ENCODE results near the gene DBF4.
"Not testable (repeated sequence)": the region's sequence is repeated elsewhere in the genome, so short reads cannot be mapped to it uniquely, and the experiment has no call there.

DBF4 gene

GRCh38 chr7:87882151-87882937, 6.1 kb downstream of the DBF4 start:
- no peak for DNase-seq

GRCh38 chr7:87885018-87885417, 8.7 kb downstream of the DBF4 start:
- no peak for DNase-seq

GRCh38 chr7:87886875-87887274, 10.6 kb downstream of the DBF4 start:
- no peak for DNase-seq

GRCh38 chr7:87895363-87895762, 19.1 kb downstream of the DBF4 start:
- no peak for DNase-seq

GRCh38 chr7:87899255-87899654, 23.0 kb downstream of the DBF4 start:
- DNase-seq = no peak

- not testable (repeated sequence) for DNase-seq
Measured at GRCh38 chr7:87907136-87907906, 31.0 kb downstream of the DBF4 start.

GRCh38 chr7:87908814-87909213, 32.5 kb downstream of the DBF4 start:
- not testable (repeated sequence) for DNase-seq

- no peak for DNase-seq
Measured at GRCh38 chr7:87912121-87912520, 35.8 kb downstream of the DBF4 start.

- no peak for DNase-seq
Measured at GRCh38 chr7:87918740-87919139, 42.4 kb downstream of the DBF4 start.

- DNase-seq = no peak
Measured at GRCh38 chr7:87919875-87920274, 43.6 kb downstream of the DBF4 start.

GRCh38 chr7:87920578-87920977, 44.3 kb downstream of the DBF4 start:
- no peak for DNase-seq

- not testable (repeated sequence) for DNase-seq
Measured at GRCh38 chr7:87922759-87923395, 46.6 kb downstream of the DBF4 start.

- DNase-seq = no peak
Measured at GRCh38 chr7:87926581-87927461, 50.5 kb downstream of the DBF4 start.

- no peak for DNase-seq
Measured at GRCh38 chr7:87933605-87933952, 57.3 kb downstream of the DBF4 start.

- peak; percentile 14 to 96 (median 91) for DNase-seq
Measured at GRCh38 chr7:87933953-87934698, 57.8 kb downstream of the DBF4 start, which contains the start of gene ADAM22. Gene ADAM22, plus strand, starts transcription at chr7:87934251. Its CDS starts 215 bp downstream, at chr7:87934466.

GRCh38 chr7:87934699-87935383, 58.5 kb downstream of the DBF4 start:
- peak in 37 of 51 donors; percentile 4 to 87 (median 35) for DNase-seq

- no peak for DNase-seq
Measured at GRCh38 chr7:87935384-87935706, 59.1 kb downstream of the DBF4 start.

- no peak for DNase-seq
Measured at GRCh38 chr7:87941138-87941537, 64.8 kb downstream of the DBF4 start.

- no peak for DNase-seq
Measured at GRCh38 chr7:87944547-87944946, 68.3 kb downstream of the DBF4 start.

GRCh38 chr7:87945926-87946325, 69.6 kb downstream of the DBF4 start:
- not testable (repeated sequence) for DNase-seq

All from hypothalamus (tissue), 51 donors.